IMR-90 (cell line): Measurements from ENCODE around the gene ZFTA.

ENCODE experiments used
- CTCF ChIP-seq: conservative IDR thresholded peaks from 2 replicates; pipeline ENCODE4 v1.5.1; 2012; ENCODE audit warnings: mild to moderate bottlenecking, low read depth, low read length, improper control_type of control experiment
- ELK1 ChIP-seq: fragments of 150-350 bp; IDR thresholded peaks from 2 replicates; pipeline ENCODE4 v1.6.1; 2016; ENCODE audit warnings: low read depth, mild to moderate bottlenecking, low read length, moderate library complexity, borderline replicate concordance
- POLR2A ChIP-seq: IDR thresholded peaks from 2 replicates; pipeline ENCODE4 v1.6.1; 2012; ENCODE audit warnings: mild to moderate bottlenecking, low read depth, low read length
- RAD21 ChIP-seq: IDR thresholded peaks from 2 replicates; pipeline ENCODE4 v1.6.1; 2012; ENCODE audit warnings: low read length, improper control_type of control experiment

GRCh38 chr11:63816166-63816565 lies 47.6 kb upstream of the ZFTA start:
- TF ChIP-seq POLR2A (no peak), RAD21 (no peak), CTCF (no peak), ELK1 (no peak)
